Heart right ventricle (tissue), 16 donors: ENCODE data around the gene NR2F1-AS1. TPM values are rescaled to one million over a fixed set of nuclear protein-coding genes. Genes with fewer than 3 reads are reported as not detected.

ENCODE experiments used
- ATAC-seq, 8 donors: fragments of 200-7000 bp; cut with Tn5 transposase; one replicate each; pipeline ENCODE4 v1.9.1; 2020; ENCODE audit warnings: mild to moderate bottlenecking in 8 of 8, moderate library complexity in 8 of 8, moderate number of reproducible peaks in 1 of 8
- DNase-seq, 2 donors: peaks; one replicate each; pipeline ENCODE4 v3.0.0-alpha.2; 2020
- H3K27ac ChIP-seq, 10 donors: fragments of 200-600 bp; sonication (generic) in 2 of 10; one replicate each; pipeline versions ENCODE4 v1.5.0 to v1.8.0; 2020 to 2022; ENCODE audit warnings: mild to moderate bottlenecking in 3 of 10
- H3K27me3 ChIP-seq, 7 donors: fragments of 200-600 bp; one replicate each; pipeline ENCODE4 v1.8.0; 2021 to 2022; ENCODE audit warnings: mild to moderate bottlenecking in 2 of 7
- H3K36me3 ChIP-seq, 9 donors: fragments of 200-600 bp; sonication (generic) in 1 of 9; one replicate each; pipeline versions ENCODE4 v1.5.0 to v1.8.0; 2020 to 2022; ENCODE audit warnings: mild to moderate bottlenecking in 2 of 9
- H3K4me1 ChIP-seq, 9 donors: fragments of 200-600 bp; sonication (generic) in 1 of 9; one replicate each; pipeline versions ENCODE4 v1.5.0 to v1.8.0; 2020 to 2022; ENCODE audit warnings: mild to moderate bottlenecking in 4 of 9
- H3K4me3 ChIP-seq, 10 donors: fragments of 200-600 bp; sonication (generic) in 2 of 10; one replicate each; pipeline versions ENCODE4 v1.5.0 to v1.8.0; 2020 to 2022; ENCODE audit warnings: mild to moderate bottlenecking in 7 of 10, moderate library complexity in 2 of 10
- H3K9me3 ChIP-seq, 11 donors: fragments of 200-600 bp in 10 of 11; sonication (generic) in 2 of 11; one replicate each; pipeline versions ENCODE4 v1.5.0 to v1.8.0; 2013 to 2022; ENCODE audit warnings: mild to moderate bottlenecking in 2 of 11, control low read depth in 1 of 11, moderate library complexity in 1 of 11
- CTCF ChIP-seq, 9 donors: fragments of 200-600 bp; sonication (generic) in 2 of 9; IDR thresholded peaks; one replicate each; pipeline versions ENCODE4 v1.5.0 to v1.8.0; 2021 to 2022; ENCODE audit warnings: antibody characterized with exemption in 9 of 9, mild to moderate bottlenecking in 5 of 9, moderate library complexity in 1 of 9
- WGBS, 2 donors: extraction: QIAGEN DNeasy Blood & Tissue Kit; methylation state at CpG; one replicate each; pipeline ENCODE4 v1.1.7; 2013; ENCODE audit warnings: inconsistent platforms in 1 of 2; 5-methylcytosine and 5-hydroxymethylcytosine counted together
- intact Hi-C, 10 donors: fragments of 100-400 bp; cut with DNase I; formaldehyde crosslinking; loops; one replicate each; pipeline versions ENCODE4 v1.11.1 to v1.14.2; 2022
- polyA plus RNA-seq, 2 donors: library from polyadenylated mRNA; stranded (reverse); fragments of 200-250 nt; gene quantifications; one replicate each; pipeline ENCODE4 v1.2.3, GENCODE V29; 2013
- total RNA-seq, 10 donors: library from RNA; stranded (reverse); fragmentation: NEBNext Ultra II Directional in 3 of 10; extraction: Animal tissue kit (Norgen Biotek cat#: 25700) in 3 of 10; gene quantifications; one replicate each; pipeline versions ENCODE4 v1.2.1 to v1.2.4, GENCODE V29; 2021 to 2023
- donor health status: Arrhythmogenic right ventricular cardiomyopathy.
- donor health status: ischemic (EF 13 %, LVEDD 7.1; RV severe dilation, severe dysfunction).
- donor health status: healthy with polysubstance abuse.
- donor health status: DM: no; HTN: yes; CAD: no.
- donor health status: DM: no; HTN: no; CAD: no.
- donor health status: ischemic (EF 25% LVEDD 6.9; RV normal size, moderate dysfunction).
- donor health status: ischemic (EF 25% LVEDD 5.7; RV mildly dilated, moderate dysfunction).
- donor health status: healthy.
- donor health status: DM: yes; HTN: yes; CAD: no.
- donor health status: Ischemic cardiomyopathy.
- donor health status: ischemic (EF 35%, LVEDD 5.7; RV mildly dilated, moderate dysfunction).
- donor health status: nonischemic (EF 11% LVEDD 7.7; RV severe dilation, severe dysfunction).
- donor health status: DM: yes; HTN: yes; CAD: no.
- donor health status: PGD.
- donor health status: ischemic (EF 29% LVEDD 5.4; RV normal size, mild dysfunction).
- donor health status: nonischemic (EF 23%, LVEDD 6.1; RV moderate dilation, normal function).

NR2F1-AS1 gene
- total and polyA plus RNA-seq, 12 donors, result 0.41 to 2.9 (median 0.59) TPM; not detected in 1

- no peaks in the 10 kb centered on the region for H3K9me3 ChIP-seq
- DNase-seq (no peak), ATAC-seq (peak in 1 of 8 donors; percentile 11)
- peaks cover 22 to 100% (median 100%) of the 10 kb centered on the region in 7 donors for H3K27me3 ChIP-seq
- intact Hi-C loops, result no loop called here
- peaks cover 0 to 27% (median 16%) of the 10 kb centered on the region in 9 donors for H3K4me1 ChIP-seq
- no peaks in the 10 kb centered on the region for H3K36me3 ChIP-seq
- H3K4me3 ChIP-seq, result peak overlapping the region in 5 of 10 donors; percentile 20 to 34 (median 24)
- no peak overlapping the region for H3K27ac ChIP-seq
- WGBS, 2 donors, result 7 to 14% methylated on average over 45 of the region's 45 CpGs
- TF ChIP-seq CTCF (IDR thresholded peaks at IDR 0.05), result no peak
These were observed 8.2 kb downstream of the NR2F1-AS1 start for GRCh38 chr5:93572608-93573353.

- no peaks in the 10 kb centered on the region for H3K36me3 ChIP-seq
- peak overlapping the region in 5 of 10 donors; percentile 20 to 34 (median 24) for H3K4me3 ChIP-seq
- peaks cover 0 to 27% (median 16%) of the 10 kb centered on the region in 9 donors for H3K4me1 ChIP-seq
- H3K27me3 ChIP-seq, result peaks cover 22 to 100% (median 100%) of the 10 kb centered on the region in 7 donors
- TF ChIP-seq CTCF (IDR thresholded peaks at IDR 0.05), result no peak
- WGBS, 2 donors, result 4 to 17% methylated on average over 40 of the region's 40 CpGs
- intact Hi-C loops, result no loop called here
- DNase-seq (no peak), ATAC-seq (peak in 2 of 8 donors; percentile 14 to 43)
- no peaks in the 10 kb centered on the region for H3K9me3 ChIP-seq
- no peak overlapping the region for H3K27ac ChIP-seq
These were observed 8.9 kb downstream of the NR2F1-AS1 start for GRCh38 chr5:93572101-93572607.

- peak in 2 of 8 donors; percentile 13 to 38 for ATAC-seq
- peak overlapping the region in 6 of 10 donors; percentile 20 to 38 (median 36) for H3K4me3 ChIP-seq
- H3K27ac ChIP-seq, result no peak overlapping the region
- no peak for DNase-seq
- H3K4me1 ChIP-seq, result peaks cover 0 to 27% (median 16%) of the 10 kb centered on the region in 9 donors
- intact Hi-C loops, result no loop called here
- TF ChIP-seq CTCF (IDR thresholded peaks at IDR 0.05), result no peak
- no peaks in the 10 kb centered on the region for H3K9me3 ChIP-seq
- no peaks in the 10 kb centered on the region for H3K36me3 ChIP-seq
- 34 to 45% methylated on average over 32 of the region's 32 CpGs for WGBS, 2 donors
- peaks cover 22 to 100% (median 99%) of the 10 kb centered on the region in 7 donors for H3K27me3 ChIP-seq
These were observed 9.7 kb downstream of the NR2F1-AS1 start for GRCh38 chr5:93571114-93571949.
